HG03565 (cell line): ENCODE data around the gene LILRA2.
"Not testable (repeated sequence)": the region's sequence is repeated elsewhere in the genome, so short reads cannot be mapped to it uniquely, and the experiment has no call there.

Experiments
- ATAC-seq: cut with Tn5 transposase; IDR thresholded peaks from one replicate; pipeline ENCODE4 v1.9.1; 2021; ENCODE audit warnings: mild to moderate bottlenecking, moderate library complexity; ENCODE audit not compliant: unreplicated experiment

LILRA2 gene

GRCh38 chr19:54570316-54570715 is 3.3 kb upstream of the LILRA2 start:
- ATAC-seq, result no peak

- ATAC-seq, result not testable (repeated sequence)
Observed at GRCh38 chr19:54571715-54572615, 1.6 kb upstream of the LILRA2 start.

DNA sequence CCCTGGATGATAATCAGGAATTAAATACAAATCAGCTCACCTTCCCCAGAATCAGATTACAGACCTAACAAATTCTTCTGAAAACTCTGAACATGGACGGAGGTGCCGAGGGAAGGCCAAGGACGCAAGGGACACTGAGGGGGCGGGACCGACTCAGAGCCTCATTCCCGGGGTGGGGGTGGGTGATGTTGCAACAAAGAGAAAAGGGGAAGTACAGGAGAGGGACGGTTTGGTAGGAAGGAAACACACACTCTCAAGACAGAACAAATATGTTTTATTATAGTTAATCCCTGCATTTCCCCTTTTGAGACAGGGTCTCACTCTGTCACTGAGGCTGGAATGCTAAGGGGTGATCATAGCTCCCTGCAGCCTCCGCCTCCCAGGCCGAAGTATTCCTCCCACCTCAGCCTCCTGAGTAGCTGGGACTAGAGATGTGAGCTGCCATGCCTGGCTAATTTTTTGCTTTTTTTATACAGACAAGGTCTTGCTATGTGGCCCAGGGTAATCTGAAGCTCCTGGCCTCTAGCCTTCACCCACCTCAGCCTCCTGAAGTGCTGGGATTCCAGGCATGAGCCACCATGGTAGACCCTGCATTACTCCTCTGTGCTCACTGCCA is 786 bp upstream of the LILRA2 start:
- ATAC-seq, result no peak

- ATAC-seq, result no peak
Observed at GRCh38 chr19:54574051-54574450, 461 bp downstream of the LILRA2 start.

DNA sequence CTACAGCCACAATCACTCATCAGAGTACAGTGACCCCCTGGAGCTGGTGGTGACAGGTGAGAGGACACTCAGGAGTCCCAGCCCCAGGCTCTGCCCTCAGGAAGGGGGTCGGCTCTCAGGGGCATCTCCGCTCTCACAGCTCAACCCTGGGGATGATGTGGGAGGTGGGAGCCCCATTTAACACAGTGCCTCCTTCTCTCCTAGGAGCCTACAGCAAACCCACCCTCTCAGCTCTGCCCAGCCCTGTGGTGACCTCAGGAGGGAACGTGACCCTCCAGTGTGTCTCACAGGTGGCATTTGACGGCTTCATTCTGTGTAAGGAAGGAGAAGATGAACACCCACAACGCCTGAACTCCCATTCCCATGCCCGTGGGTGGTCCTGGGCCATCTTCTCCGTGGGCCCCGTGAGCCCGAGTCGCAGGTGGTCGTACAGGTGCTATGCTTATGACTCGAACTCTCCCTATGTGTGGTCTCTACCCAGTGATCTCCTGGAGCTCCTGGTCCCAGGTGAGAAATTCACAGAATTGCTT is 1.0 kb downstream of the LILRA2 start:
- ATAC-seq, result no peak

DNA sequence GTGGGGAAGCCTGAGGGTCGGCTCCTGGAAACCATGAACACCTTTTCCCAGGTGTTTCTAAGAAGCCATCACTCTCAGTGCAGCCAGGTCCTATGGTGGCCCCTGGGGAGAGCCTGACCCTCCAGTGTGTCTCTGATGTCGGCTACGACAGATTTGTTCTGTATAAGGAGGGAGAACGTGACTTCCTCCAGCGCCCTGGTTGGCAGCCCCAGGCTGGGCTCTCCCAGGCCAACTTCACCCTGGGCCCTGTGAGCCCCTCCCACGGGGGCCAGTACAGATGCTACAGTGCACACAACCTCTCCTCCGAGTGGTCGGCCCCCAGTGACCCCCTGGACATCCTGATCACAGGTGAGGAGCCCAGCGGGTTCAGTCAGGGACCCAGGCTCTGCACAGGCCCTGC is 1.6 kb downstream of the LILRA2 start:
- not testable (repeated sequence) for ATAC-seq

DNA sequence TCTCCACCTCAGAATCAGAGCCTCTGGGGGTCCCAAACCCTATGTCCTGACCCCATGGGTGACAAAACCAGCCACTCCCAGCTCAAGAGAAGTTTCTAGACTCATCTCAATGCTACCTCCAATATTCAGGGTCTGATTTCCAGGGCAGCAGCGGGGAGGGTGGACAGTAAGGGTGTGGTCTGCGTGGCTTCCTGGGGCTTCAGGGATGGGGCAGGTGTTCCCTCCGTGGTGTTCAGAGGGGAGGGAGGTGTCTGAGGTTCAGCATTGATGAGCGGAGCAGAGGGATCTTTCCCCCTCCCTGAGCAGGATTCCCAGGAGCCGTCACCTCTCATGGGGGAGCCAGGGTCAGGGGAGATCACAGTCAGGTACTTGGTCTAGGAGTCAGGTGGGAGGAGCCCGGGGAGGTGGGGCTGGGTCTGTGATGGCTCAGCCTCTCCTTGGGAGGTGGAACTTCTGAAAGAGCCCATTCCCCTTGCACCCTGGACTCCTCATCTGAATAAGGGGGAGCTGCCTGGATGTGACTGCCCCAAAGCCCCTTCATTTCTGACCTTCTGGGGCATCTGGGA is 2.9 kb downstream of the LILRA2 start:
- ATAC-seq, result no peak

GRCh38 chr19:54577334-54577733 is 3.7 kb downstream of the LILRA2 start:
- ATAC-seq, result no peak

- not testable (repeated sequence) for ATAC-seq
Observed at GRCh38 chr19:54578268-54578667, 4.7 kb downstream of the LILRA2 start.

DNA sequence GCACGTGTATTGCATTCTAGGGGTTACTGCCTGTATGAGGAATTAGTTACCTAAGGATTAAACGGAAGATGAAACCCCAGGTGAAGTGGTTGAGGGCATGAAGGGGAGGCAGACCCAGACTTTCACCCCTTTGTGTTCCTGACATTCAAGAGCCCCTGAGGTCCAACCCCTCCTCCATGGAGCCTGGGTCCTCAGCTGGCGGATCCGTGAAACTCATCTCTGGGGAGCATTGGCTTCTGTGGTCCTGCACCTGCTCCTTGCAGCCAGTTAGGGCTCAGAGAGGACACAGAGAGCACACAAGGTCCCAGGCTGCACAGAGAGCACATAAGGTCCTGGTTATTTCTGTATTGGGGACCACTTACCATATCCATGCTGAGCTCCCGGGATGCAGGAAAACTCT is 12.8 kb downstream of the LILRA2 start:
- no peak for ATAC-seq

DNA sequence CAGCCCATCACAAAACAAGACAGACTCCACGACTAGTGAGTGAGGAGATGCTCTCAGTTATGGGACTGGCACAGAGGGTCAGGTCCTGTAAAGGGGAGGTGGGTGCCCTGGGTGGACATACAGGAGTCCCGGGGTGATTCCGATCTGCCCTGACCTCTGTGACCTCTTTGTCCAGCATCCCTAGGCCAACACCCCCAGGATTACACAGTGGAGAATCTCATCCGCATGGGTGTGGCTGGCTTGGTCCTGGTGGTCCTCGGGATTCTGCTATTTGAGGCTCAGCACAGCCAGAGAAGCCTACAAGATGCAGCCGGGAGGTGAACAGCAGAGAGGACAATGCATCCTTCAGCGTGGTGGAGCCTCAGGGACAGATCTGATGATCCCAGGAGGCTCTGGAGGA is 13.4 kb downstream of the LILRA2 start:
- no peak for ATAC-seq

GRCh38 chr19:54593445-54593844 is 19.9 kb downstream of the LILRA2 start, which contains the start of gene LILRA1:
Gene LILRA1, plus strand, starts transcription at chr19:54593632. Its CDS starts 613 bp downstream, at chr19:54594245.
- ATAC-seq, result not testable (repeated sequence)

DNA sequence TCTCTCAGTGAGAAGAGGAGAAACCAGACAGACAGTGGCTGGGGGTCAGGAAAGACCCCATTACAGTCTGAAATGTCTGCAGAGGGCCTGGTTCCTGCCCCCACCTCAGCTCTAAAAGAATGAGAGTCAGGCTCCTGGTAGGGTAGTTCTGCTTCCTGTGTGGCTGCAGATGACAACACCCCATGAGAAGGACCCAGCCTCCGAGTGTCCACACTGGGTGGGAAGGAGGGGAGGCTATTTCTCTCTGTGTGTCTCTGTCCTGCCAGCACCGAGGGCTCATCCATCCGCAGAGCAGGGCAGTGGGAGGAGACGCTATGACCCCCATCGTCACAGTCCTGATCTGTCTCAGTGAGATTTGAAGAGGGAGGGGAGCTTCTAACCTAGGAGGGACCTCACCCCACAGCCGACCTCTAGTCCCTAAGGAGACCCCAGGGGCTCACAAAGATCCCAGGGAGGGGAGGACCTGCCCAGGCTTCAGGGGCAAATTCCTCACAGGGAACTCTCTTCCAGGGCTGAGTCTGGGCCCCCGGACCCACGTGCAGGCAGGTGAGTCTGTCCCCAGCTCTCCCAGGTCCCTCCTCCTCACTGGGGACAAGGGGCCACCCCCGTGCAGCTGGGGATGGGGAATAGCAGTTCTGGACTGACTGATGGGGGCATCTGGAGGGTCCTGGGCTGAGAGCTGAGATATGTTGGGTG is 20.5 kb downstream of the LILRA2 start:
- ATAC-seq, result not testable (repeated sequence)

- ATAC-seq, result no peak
Observed at GRCh38 chr19:54594737-54595136, 21.1 kb downstream of the LILRA2 start.

DNA sequence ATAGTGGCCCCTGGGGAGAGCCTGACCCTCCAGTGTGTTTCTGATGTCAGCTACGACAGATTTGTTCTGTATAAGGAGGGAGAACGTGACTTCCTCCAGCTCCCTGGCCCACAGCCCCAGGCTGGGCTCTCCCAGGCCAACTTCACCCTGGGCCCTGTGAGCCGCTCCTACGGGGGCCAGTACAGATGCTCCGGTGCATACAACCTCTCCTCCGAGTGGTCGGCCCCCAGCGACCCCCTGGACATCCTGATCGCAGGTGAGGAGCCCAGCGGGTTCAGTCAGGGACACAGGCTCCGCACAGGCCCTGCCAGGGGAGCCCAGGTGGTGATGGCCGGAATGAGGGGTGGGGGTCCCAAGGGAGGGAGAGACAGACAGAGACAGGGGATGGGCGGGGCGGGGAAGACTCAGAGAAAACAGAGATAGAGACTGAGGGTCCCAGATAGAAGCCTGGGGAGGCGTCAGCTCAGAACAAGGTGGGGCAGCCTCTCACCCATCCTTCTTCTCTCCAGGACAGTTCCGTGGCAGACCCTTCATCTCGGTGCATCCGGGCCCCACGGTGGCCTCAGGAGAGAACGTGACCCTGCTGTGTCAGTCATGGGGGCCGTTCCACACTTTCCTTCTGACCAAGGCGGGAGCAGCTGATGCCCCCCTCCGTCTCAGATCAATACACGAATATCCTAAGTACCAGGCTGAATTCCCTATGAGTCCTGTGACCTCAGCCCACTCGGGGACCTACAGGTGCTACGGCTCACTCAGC is 22.3 kb downstream of the LILRA2 start:
- not testable (repeated sequence) for ATAC-seq

GRCh38 chr19:54600212-54600611 is 26.6 kb downstream of the LILRA2 start:
- no peak for ATAC-seq

- peak; percentile 8 for ATAC-seq
Observed at GRCh38 chr19:54606230-54606629, 32.6 kb downstream of the LILRA2 start.

DNA sequence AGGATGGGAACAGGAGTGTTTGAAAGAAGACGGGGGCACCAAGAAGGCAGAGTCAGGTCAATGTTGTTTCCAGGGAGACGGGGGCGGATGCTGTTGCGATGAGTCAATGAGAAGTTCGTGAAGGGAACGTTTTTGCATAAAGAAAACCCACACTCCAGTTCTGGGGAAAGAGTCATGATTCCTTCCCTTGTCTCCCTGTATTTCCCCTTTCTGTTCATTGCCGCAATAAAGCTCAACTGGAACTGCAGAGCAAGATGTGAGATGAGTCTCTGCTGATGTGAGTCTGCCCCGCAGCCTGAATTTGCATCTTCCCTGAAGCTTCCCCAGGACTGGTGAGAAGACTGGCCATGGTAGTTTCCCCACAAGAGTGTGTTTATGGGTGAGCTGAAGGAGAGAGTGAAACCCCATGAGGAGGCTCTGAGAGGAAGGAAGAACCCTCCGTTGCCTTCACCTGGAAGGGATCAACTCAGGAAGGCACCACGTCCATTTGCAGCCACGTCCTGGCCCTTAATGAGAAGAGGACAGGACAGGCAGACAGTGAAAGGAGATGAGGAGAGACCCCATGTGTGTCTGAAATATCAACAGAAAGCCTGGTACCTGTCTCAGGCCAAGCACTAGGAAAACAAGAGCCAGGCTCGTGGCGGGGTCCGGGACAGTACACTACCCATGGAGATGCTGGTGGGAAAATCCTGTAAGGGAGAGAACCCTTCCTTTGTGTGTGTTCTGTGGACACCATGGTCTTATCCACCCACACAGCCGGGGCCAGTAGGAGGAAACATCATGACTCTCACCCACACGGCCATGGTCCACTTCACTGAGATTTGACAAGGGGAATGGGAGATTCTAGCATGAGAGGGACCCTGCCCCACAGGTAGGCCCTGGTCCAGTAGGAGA is 33.5 kb downstream of the LILRA2 start:
- ATAC-seq, result peak; percentile 39

DNA sequence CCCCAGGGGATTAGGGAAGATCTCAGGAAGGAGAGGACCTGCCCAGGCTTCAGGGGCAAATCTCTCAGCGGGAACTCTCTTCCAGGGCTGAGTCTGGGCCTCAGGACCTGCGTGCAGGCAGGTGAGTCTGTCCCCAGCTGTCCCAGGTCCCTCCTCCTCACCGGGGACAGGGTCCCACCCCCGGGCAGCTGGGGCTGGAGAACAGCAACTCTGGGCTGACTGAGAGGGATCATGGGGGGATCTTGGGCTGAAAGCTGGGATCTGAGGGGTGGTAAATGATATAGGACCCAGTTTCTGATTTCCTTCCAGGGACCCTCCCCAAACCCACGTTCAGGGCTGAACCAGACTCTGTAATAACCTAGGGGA is 34.2 kb downstream of the LILRA2 start:
- ATAC-seq, result no peak
